ENCODE data around the gene GPRIN3. TPM values are rescaled to one million over a fixed set of nuclear protein-coding genes. Genes with fewer than 3 reads are reported as not detected.

GPRIN3 gene
- total RNA-seq, 1 experiment from 2014 or later, result 0.48 TPM

DNA sequence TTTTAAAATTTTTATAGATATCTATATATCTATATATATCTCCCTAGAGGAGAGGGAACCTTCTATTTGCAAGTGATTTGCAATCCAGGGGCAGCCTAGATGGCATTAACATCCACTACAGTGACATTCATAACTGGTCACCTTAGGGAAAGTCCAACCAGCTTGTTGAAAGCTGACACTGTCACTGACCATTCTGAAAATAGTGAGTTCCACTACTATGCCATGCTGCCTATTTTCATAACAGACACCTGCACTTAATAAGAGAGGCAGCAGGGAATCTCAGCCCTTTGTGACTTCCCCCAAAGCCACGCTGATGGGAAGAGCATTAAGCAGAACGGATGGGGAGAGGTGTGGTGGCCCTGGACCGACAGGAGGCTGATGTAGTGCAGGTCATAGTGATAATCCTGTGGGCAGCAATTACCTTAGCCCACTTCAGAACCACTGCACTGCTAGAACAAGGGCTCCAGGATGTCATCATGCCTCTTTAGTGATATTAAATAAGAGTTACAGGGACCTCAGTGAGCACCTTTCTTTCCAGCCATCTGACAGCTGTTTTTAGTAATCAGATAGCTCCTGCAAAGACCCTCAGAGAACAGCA lies 51.3 kb downstream of the GPRIN3 start:
- WGBS (ENCODE audit: extremely low coverage, insufficient read length, low lambda C conversion rate), result no CpG with 5 or more reads among the region's 3 CpGs
- Histone ChIP-seq H3K56ac (ENCODE audit: insufficient read length, low read depth, low read length) (no peak overlapping the region), H3K27ac (ENCODE audit: insufficient read length, low read depth, low read length) (no peak overlapping the region), H3K14ac (ENCODE audit: insufficient read depth, low read length) (no peak overlapping the region), H2BK15ac (ENCODE audit: low read depth, low read length) (no peak overlapping the region), H4K20me1 (ENCODE audit: control insufficient read depth, insufficient read depth, insufficient read length) (no peaks in the 10 kb centered on the region), H2AFZ (ENCODE audit: low read length) (no peak overlapping the region), H3K4ac (ENCODE audit: low read depth, low read length) (no peak overlapping the region), H4K8ac (replicated peaks; ENCODE audit: insufficient read length, low read depth, low read length) (no peak overlapping the region), H2BK5ac (ENCODE audit: insufficient read length, low read length) (no peak overlapping the region), H3K27me3 (ENCODE audit: insufficient read depth, low read length) (no peaks in the 10 kb centered on the region), H3K9me3 (ENCODE audit: control insufficient read depth, low read depth, low read length) (no peaks in the 10 kb centered on the region), H2BK120ac (ENCODE audit: low read depth, low read length, poor library complexity, severe bottlenecking) (no peak overlapping the region), H4K5ac (ENCODE audit: insufficient read length, low read depth, low read length) (no peak overlapping the region), H2BK20ac (ENCODE audit: low read depth, low read length, poor library complexity, severe bottlenecking) (no peak overlapping the region), H3T11ph (ENCODE audit: low read length) (no peak overlapping the region), H3K23ac (ENCODE audit: insufficient read length, low read depth, low read length) (no peak overlapping the region), H3K79me2 (ENCODE audit: insufficient read depth, low read length) (no peaks in the 10 kb centered on the region), H3K4me2 (ENCODE audit: insufficient read depth, insufficient read length, low read length) (no peak overlapping the region), H3K23me2 (ENCODE audit: insufficient read length, low read depth, low read length, poor library complexity, severe bottlenecking) (no peaks in the 10 kb centered on the region), H4K91ac (ENCODE audit: insufficient read length, low read depth, low read length) (no peak overlapping the region), H2BK12ac (ENCODE audit: insufficient read length, low read depth, low read length) (no peak overlapping the region), H3K4me1 (ENCODE audit: insufficient read depth, low read length) (peaks cover 11% of the 10 kb centered on the region; the same call in 1 of the 2 replicates), H3K79me1 (ENCODE audit: insufficient read depth, low read depth, low read length, poor library complexity, severe bottlenecking) (no peaks in the 10 kb centered on the region), H3K9ac (ENCODE audit: extremely low read depth, insufficient read length, low read length) (no peak overlapping the region), H2AK5ac (ENCODE audit: insufficient read length, low read length) (no peak overlapping the region), H3K18ac (ENCODE audit: insufficient read length, low read depth, low read length) (no peak overlapping the region)
- DNase-seq, result no peak
- H3K4me3 Mint-ChIP-seq, result no peak overlapping the region
- H3K4me1 Mint-ChIP-seq, result peaks cover 28 to 42% of the 10 kb centered on the region in 2 experiments
- H3K36me3 Mint-ChIP-seq (ENCODE audit: insufficient read depth in 1 of 3, low read depth in 3 of 3), result no peaks in the 10 kb centered on the region
- no peaks in the 10 kb centered on the region for H3K9me3 Mint-ChIP-seq
- TF ChIP-seq, protein P1, sequence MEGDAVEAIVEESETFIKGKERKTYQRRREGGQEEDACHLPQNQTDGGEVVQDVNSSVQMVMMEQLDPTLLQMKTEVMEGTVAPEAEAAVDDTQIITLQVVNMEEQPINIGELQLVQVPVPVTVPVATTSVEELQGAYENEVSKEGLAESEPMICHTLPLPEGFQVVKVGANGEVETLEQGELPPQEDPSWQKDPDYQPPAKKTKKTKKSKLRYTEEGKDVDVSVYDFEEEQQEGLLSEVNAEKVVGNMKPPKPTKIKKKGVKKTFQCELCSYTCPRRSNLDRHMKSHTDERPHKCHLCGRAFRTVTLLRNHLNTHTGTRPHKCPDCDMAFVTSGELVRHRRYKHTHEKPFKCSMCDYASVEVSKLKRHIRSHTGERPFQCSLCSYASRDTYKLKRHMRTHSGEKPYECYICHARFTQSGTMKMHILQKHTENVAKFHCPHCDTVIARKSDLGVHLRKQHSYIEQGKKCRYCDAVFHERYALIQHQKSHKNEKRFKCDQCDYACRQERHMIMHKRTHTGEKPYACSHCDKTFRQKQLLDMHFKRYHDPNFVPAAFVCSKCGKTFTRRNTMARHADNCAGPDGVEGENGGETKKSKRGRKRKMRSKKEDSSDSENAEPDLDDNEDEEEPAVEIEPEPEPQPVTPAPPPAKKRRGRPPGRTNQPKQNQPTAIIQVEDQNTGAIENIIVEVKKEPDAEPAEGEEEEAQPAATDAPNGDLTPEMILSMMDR (conservative IDR thresholded peaks at IDR 0.05), result no peak
- H3K27me3 Mint-ChIP-seq (ENCODE audit: low read depth), result peaks cover 2% of the 10 kb centered on the region; the same call in 1 of the 2 replicates
- no peak overlapping the region; a peak in 2 of 7 replicates for H3K27ac Mint-ChIP-seq

Data from H9 (cell line).